HG03460 (cell line): ENCODE results near the gene TBC1D22A.

ENCODE experiments used
- ATAC-seq: cut with Tn5 transposase; IDR thresholded peaks from one replicate; pipeline ENCODE4 v1.9.1; 2021; ENCODE audit not compliant: unreplicated experiment

TBC1D22A gene

GRCh38 chr22:47006433-47006832 is 244.0 kb downstream of the TBC1D22A start:
- no peak for ATAC-seq

DNA sequence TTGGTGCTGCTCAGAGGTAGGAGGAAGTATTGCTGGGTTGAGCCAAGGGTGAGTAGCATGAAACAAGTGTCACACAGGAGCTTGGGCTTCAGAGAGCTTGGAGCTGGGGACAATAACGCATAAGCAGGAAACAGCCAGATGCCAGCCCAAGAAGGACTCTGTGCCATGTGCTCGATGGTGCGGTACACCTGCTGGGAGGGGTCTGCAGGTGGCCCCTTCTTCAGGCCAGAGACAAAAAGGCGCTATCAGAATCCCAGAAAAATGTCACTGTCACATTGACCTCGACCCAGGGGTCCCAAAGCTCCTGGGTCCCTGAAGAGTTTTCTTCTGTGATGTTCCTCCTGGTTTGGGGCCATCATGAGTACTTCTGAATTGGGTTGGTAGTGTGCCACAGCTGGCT is 244.4 kb downstream of the TBC1D22A start:
- no peak for ATAC-seq

GRCh38 chr22:47007496-47007895 is 245.0 kb downstream of the TBC1D22A start:
- ATAC-seq = no peak

GRCh38 chr22:47008208-47008885 is 245.9 kb downstream of the TBC1D22A start:
- no peak for ATAC-seq

- no peak for ATAC-seq
Measured at GRCh38 chr22:47009304-47010101, 247.1 kb downstream of the TBC1D22A start.

DNA sequence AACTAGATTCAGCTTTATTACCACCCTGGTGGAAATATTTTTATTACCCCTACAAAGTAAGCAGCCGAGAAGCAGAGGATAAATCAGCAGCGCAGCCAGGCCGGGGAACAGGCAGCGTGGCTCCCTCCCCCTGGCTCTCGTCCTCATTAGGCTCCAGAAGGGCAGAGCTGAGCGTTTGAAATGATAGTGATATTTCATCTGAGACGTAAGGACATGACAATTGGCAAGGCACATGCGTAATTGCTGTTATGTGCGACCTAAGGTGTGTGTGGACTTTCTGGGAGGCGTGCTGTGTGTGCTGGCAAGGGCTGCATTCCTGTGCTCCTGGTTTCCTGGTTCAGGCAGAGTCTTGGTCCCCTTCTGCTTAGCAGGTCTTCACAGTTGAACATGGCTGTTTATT is 247.8 kb downstream of the TBC1D22A start:
- ATAC-seq = no peak

- no peak for ATAC-seq
Measured at GRCh38 chr22:47011131-47011858, 248.8 kb downstream of the TBC1D22A start.

GRCh38 chr22:47011859-47012258 is 249.4 kb downstream of the TBC1D22A start:
- no peak for ATAC-seq

GRCh38 chr22:47012589-47013370 is 250.3 kb downstream of the TBC1D22A start:
- no peak for ATAC-seq

GRCh38 chr22:47013861-47014635 is 251.6 kb downstream of the TBC1D22A start:
- ATAC-seq = no peak

DNA sequence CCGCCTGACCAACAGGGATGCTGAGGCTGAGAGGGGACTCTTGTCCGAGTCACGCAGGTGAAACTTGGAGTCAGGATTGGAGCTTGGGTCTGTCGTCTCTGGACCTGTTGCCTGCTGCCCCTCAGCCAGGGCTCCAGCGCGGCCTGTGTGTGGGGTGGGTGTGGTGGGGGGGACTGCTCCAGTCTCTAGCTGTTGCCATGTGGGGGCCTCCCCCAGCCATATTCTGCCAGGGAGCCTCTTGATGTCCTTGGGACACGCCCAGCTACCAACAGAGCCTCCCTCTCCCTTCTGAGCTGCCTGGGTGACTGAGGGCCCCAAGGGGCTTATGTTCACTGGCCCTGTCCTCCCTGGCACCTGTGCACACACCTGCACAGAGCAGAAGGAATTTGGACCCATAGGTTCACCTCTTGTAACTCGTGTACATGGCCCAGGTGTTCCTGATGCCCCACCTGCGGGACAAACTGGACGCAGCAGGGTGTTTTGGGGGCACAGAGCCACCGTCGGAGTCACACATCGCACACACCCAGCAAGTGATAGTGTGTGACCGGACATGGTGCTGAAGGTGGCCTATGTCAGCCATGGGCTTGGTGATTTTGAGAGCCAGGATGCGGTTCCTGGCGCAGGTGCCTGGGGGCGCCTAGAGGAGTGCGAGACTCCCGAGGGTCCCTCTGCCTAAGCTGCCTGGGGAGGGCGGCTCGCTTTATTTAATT is 252.3 kb downstream of the TBC1D22A start:
- no peak for ATAC-seq

DNA sequence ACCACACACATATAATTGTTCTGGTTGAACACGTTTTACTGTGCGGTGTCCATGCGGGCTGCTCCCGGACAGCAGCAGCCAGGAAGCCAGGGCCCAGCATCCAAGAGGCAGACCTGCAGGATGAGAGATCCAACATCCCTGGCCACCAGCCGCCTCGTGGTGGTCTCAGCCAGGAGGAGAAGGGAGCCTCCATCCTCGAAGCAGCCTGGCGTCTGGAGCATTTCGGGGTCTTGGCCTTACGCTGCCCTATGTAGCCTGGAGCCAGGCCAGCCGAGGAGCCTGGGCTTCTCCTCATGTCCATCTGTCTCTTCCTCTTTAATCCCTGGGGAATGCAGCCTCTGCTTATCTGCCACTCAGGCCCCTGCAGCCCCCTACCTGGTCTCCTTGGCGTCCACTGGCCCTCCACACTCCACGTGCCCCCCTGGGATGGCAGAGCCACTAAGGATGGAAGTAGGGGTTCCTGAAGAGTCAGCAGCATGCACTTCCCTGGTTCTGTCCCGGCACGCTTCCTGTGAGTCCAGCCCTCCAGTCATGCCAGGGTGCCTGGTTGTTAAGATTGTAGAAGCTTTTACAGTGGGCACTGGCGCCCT is 253.2 kb downstream of the TBC1D22A start:
- ATAC-seq = no peak

GRCh38 chr22:47016631-47017030 is 254.2 kb downstream of the TBC1D22A start:
- no peak for ATAC-seq

- no peak for ATAC-seq
Measured at GRCh38 chr22:47017245-47017644, 254.8 kb downstream of the TBC1D22A start.

GRCh38 chr22:47018010-47018910 is 255.8 kb downstream of the TBC1D22A start:
- no peak for ATAC-seq

DNA sequence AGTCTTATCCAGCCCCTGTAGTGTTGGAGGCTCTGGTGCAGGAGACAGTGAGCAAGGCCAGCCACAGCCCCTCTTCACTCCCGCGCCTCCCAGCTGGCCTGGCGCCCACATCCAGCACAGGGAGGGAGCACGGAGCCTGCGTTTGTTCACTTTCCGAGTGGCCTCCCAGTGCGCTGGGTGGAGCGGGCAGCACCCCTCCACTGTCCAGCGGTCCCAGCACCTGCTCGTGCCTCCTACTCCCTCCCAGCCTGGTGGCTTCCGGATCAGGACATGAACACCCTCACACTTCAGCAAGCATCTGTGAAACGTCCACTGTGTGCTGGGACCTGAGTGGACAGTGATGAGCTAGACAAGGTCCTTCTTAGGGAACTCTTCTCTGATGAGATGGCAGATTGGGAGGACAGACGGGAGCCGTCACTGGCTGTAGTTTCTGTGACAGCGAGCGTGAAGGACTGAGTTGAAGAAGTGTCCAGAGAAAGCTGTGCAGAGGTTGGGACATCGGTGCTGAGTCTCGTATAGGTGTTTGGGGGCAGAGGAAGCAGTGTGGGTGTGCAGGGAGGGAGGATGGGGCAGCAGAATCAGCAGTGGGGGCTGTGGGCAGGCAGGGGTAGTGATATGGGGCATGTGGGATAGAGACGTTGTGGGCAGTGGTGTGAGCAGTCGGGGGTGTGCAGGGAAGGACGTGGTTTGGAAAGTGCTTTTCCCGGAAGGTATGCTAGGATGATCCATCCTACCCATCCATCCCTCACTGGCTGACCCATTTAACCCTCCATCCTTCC is 256.8 kb downstream of the TBC1D22A start:
- no peak for ATAC-seq

- no peak for ATAC-seq
Measured at GRCh38 chr22:47020166-47020565, 257.7 kb downstream of the TBC1D22A start.
